SH-SY5Y (cell line): Measurements from ENCODE around the gene PHB1.

Experiments used
- GATA2 ChIP-seq: IDR thresholded peaks from 2 replicates; pipeline ENCODE4 v1.6.1; 2011; ENCODE audit warnings: mild to moderate bottlenecking, low read depth, low read length
- GATA3 ChIP-seq: IDR thresholded peaks from 2 replicates; pipeline ENCODE4 v1.6.1; 2011; ENCODE audit warnings: low read depth, mild to moderate bottlenecking, low read length, moderate library complexity

DNA sequence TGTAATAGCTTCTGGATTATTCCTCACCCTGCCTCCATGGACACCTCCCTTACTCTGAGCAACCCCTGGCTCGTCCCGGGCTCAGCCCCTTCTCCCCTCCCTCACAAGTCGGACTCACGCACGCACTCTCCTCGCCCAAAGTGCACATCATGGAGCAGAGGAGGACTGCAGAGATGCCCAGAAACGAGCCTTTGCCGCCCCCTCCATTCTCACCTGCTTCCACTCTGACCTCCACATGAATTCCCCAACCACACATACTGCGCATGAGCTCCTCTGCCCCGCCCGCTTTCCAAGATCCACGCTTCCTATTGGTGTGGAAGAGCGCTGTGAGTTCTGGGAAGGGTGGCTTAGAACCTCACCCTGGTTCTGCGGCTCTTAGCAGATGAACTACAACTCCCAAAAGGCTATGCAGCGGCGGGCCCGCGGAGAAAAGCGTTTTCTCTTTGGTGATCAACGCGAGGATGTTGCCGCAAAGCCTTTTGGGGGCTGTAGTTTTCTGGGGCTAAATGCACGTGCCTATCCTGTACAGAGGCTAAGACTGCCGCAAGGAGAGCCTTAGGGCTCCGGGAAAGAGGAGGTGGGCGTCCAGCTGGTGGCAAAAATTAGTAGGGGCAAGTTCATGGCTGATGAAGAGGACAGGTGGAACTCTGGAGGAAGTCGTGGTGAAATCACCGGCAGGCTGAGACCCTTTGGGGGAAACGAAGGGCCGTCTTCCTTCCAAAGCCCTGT, at the start of gene PHB1:
- TF ChIP-seq GATA2 (no peak), GATA3 (no peak)
